Right lobe of liver (tissue), 6 donors: ENCODE measurements around the gene FLNC. TPM values are rescaled to one million over a fixed set of nuclear protein-coding genes. Genes with fewer than 3 reads are reported as not detected.

Experiments
- ATAC-seq, 4 donors: fragments of 200-7000 bp; cut with Tn5 transposase; one replicate each; pipeline ENCODE4 v1.9.1; 2020; ENCODE audit warnings: mild to moderate bottlenecking in 4 of 4, moderate library complexity in 4 of 4
- DNase-seq, 3 donors: peaks; one replicate each; pipeline ENCODE4 v3.0.0-alpha.2; 2020
- H3K27ac ChIP-seq, 3 donors: fragments of 200-600 bp; one replicate each; pipeline ENCODE4 v1.8.0; 2022
- H3K27me3 ChIP-seq, 2 donors: fragments of 200-600 bp; one replicate each; pipeline ENCODE4 v1.8.0; 2022
- H3K36me3 ChIP-seq, 4 donors: fragments of 200-600 bp; sonication (generic) in 1 of 4; one replicate each; pipeline versions ENCODE4 v1.5.1 to v1.8.0; 2017 to 2022; ENCODE audit warnings: control low read depth in 1 of 4
- H3K4me1 ChIP-seq, 4 donors: fragments of 200-600 bp; sonication (generic) in 1 of 4; one replicate each; pipeline versions ENCODE4 v1.5.1 to v1.8.0; 2017 to 2022; ENCODE audit warnings: control low read depth in 1 of 4
- H3K4me3 ChIP-seq, 3 donors: fragments of 200-600 bp; one replicate each; pipeline ENCODE4 v1.8.0; 2022
- H3K9me3 ChIP-seq, 4 donors: fragments of 200-600 bp; sonication (generic) in 1 of 4; one replicate each; pipeline versions ENCODE4 v1.5.1 to v1.8.0; 2017 to 2022; ENCODE audit warnings: control low read depth in 1 of 4
- POLR2A ChIP-seq: fragments of 450-650 bp; IDR thresholded peaks from one replicate; pipeline ENCODE4 v1.6.1; 2017; ENCODE audit warnings: antibody characterized with exemption, mild to moderate bottlenecking
- WGBS: methylation state at CpG from one replicate; pipeline ENCODE4 v1.1.6; 2018; ENCODE audit warnings: low coverage, low lambda C conversion rate; ENCODE audit not compliant: insufficient coverage; ENCODE audit errors: missing lambda C conversion rate; 5-methylcytosine and 5-hydroxymethylcytosine counted together
- intact Hi-C, 2 donors: fragments of 100-400 bp; cut with DNase I; formaldehyde crosslinking; loops; one replicate each; pipeline versions ENCODE4 v1.11.2 to v1.14.1; 2022
- total RNA-seq, 6 experiments: library from RNA; depleted of rRNA in 2 of 6; stranded (reverse); fragments of >200 nt in 2 of 6; fragmentation: NEBNext Ultra II Directional in 3 of 6; extraction: Animal tissue kit (Norgen Biotek cat#: 25700) in 3 of 6; gene quantifications; one replicate each; pipeline versions ENCODE4 v1.1.0 to v1.2.4, GENCODE V29; 2016 to 2023
- TF ChIP-seq, protein P1 (sequence below), 4 donors: fragments of 200-600 bp in 3 of 4; fragments of 450-650 bp in 1 of 4; IDR thresholded peaks; one replicate each; pipeline versions ENCODE4 v1.5.1 to v1.8.0; 2016 to 2022; ENCODE audit warnings: antibody characterized with exemption in 4 of 4, mild to moderate bottlenecking in 2 of 4
- donor health status: DM: no; HTN: yes; CAD: no.
- donor health status: DM: no; HTN: no; CAD: no.
- donor health status: DM: no; HTN: no; CAD: no.
- donor health status: DM: no; HTN: yes; CAD: no.
- donor health status: DM: no; HTN: yes; CAD: no.

Gene FLNC
- total RNA-seq, 6 experiments from 2014 or later = 0.27 to 5.1 (median 0.74) TPM

DNA sequence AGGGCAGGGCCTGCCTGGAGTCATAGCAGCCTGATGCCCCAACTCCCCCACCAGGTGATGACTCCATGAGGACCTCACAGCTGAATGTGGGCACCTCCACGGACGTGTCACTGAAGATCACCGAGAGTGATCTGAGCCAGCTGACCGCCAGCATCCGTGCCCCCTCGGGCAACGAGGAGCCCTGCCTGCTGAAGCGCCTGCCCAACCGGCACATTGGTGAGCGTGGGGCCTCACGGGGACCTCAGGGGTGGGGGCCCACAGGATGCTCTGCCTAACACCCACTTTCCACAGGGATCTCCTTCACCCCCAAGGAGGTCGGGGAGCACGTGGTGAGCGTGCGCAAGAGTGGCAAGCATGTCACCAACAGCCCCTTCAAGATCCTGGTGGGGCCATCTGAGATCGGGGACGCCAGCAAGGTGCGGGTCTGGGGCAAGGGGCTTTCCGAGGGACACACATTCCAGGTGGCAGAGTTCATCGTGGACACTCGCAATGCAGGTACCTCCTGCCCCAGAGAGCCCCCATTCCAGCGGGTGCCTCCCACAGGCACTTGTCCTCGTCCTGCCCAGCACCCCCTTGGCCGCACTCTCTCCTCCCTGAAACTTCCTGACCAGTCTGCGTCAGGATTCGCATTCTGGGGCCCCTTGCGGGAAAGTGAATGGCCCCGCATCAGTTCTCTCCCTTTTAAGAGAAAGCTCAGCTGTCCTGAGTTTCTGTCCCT, 22.5 kb downstream of the FLNC start:
- TF ChIP-seq POLR2A = no peak
- TF ChIP-seq, protein P1, sequence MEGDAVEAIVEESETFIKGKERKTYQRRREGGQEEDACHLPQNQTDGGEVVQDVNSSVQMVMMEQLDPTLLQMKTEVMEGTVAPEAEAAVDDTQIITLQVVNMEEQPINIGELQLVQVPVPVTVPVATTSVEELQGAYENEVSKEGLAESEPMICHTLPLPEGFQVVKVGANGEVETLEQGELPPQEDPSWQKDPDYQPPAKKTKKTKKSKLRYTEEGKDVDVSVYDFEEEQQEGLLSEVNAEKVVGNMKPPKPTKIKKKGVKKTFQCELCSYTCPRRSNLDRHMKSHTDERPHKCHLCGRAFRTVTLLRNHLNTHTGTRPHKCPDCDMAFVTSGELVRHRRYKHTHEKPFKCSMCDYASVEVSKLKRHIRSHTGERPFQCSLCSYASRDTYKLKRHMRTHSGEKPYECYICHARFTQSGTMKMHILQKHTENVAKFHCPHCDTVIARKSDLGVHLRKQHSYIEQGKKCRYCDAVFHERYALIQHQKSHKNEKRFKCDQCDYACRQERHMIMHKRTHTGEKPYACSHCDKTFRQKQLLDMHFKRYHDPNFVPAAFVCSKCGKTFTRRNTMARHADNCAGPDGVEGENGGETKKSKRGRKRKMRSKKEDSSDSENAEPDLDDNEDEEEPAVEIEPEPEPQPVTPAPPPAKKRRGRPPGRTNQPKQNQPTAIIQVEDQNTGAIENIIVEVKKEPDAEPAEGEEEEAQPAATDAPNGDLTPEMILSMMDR (IDR thresholded peaks at IDR 0.05) = no peak
- H3K27me3 ChIP-seq = no peaks in the 10 kb centered on the region
- DNase-seq (no peak), ATAC-seq (no peak)
- no CpG with 5 or more reads among the region's 28 CpGs for WGBS
- no peaks in the 10 kb centered on the region for H3K9me3 ChIP-seq
- intact Hi-C loops = no loop called here
- H3K36me3 ChIP-seq = no peaks in the 10 kb centered on the region
- H3K27ac ChIP-seq = no peak overlapping the region
- no peak overlapping the region for H3K4me3 ChIP-seq
- no peaks in the 10 kb centered on the region for H3K4me1 ChIP-seq

GRCh38 chr7:128853799-128854198, 23.6 kb downstream of the FLNC start:
- intact Hi-C loops = no loop called here
- H3K27ac ChIP-seq = no peak overlapping the region
- no peaks in the 10 kb centered on the region for H3K36me3 ChIP-seq
- no peaks in the 10 kb centered on the region for H3K4me1 ChIP-seq
- ATAC-seq (no peak), DNase-seq (no peak)
- WGBS = 20% methylated on average over 3 of the region's 23 CpGs
- H3K4me3 ChIP-seq = no peak overlapping the region
- H3K9me3 ChIP-seq = no peaks in the 10 kb centered on the region
- TF ChIP-seq, protein P1 (IDR thresholded peaks at IDR 0.05) = no peak
- no peak for TF ChIP-seq POLR2A
- no peaks in the 10 kb centered on the region for H3K27me3 ChIP-seq

GRCh38 chr7:128854396-128854795, 24.2 kb downstream of the FLNC start:
- no peaks in the 10 kb centered on the region for H3K36me3 ChIP-seq
- H3K27me3 ChIP-seq = no peaks in the 10 kb centered on the region
- H3K4me3 ChIP-seq = no peak overlapping the region
- intact Hi-C loops = no loop called here
- no peak for TF ChIP-seq POLR2A
- TF ChIP-seq, protein P1 (IDR thresholded peaks at IDR 0.05) = no peak
- ATAC-seq (no peak), DNase-seq (no peak)
- no CpG with 5 or more reads among the region's 21 CpGs for WGBS
- no peaks in the 10 kb centered on the region for H3K4me1 ChIP-seq
- no peak overlapping the region for H3K27ac ChIP-seq
- H3K9me3 ChIP-seq = no peaks in the 10 kb centered on the region

DNA sequence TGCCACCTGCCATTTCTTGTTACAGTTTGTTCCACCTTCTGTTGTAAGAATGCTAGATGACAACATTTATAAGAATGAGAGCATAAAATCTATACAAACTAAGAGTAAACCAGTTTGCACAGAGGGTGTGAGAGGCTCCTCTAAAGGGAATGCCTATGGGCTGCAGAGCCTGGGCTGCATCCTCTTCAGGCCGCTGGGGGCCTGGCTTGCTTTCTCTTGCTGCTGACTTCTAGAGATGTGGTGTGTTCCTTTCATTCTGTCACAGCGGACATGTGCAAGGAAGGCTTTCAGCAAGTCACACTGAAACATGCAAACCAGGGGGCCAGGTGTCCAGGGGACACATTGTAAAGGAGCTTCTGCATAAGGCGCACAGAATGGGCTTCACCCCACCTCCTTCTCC, 25.4 kb downstream of the FLNC start:
- Histone ChIP-seq H3K27me3 (no peaks in the 10 kb centered on the region), H3K27ac (no peak overlapping the region), H3K4me1 (no peaks in the 10 kb centered on the region), H3K9me3 (no peaks in the 10 kb centered on the region), H3K36me3 (no peaks in the 10 kb centered on the region), H3K4me3 (no peak overlapping the region)
- no peak for DNase-seq
- intact Hi-C loops = no loop called here
- no CpG with 5 or more reads among the region's 3 CpGs for WGBS
- TF ChIP-seq, protein P1 (IDR thresholded peaks at IDR 0.05) = no peak
- TF ChIP-seq POLR2A = no peak
- no peak for ATAC-seq
